HT-29 (cell line): Measurements from ENCODE around the gene SRD5A2. TPM values are rescaled to one million over a fixed set of nuclear protein-coding genes. Genes with fewer than 3 reads are reported as not detected.

Experiments
- DNase-seq: peaks from one replicate; pipeline ENCODE4 v3.0.0-alpha.2; 2015; ENCODE audit warnings: low spot score
- total RNA-seq: library from RNA; depleted of rRNA; stranded (reverse); fragments of >200 nt; shearing (Covaris generic); gene quantifications from 2 replicates; pipeline ENCODE4 v1.2.3, GENCODE V29; 2014

SRD5A2 gene
- total RNA-seq, 1 experiment from 2014 or later, result not detected

DNA sequence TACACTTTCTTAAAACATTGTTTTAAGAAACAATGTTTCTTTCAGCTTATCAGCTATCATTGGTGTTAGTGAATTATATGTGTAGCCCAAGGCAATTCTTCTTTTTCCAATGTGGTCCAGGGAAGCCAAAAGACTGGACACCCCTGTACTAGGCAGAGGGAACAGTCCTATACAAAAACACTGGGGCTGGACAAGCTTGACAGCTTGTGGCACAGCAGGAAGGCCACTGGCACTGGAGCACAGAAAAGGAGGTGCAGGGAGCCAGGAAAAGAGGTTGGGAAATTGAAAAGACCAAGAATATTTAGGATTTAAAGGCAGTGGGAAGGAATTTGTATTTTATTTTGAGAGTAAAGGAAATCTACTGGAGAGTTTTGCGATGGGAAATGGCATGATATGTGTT, 47.7 kb downstream of the SRD5A2 start:
- no peak for DNase-seq

DNA sequence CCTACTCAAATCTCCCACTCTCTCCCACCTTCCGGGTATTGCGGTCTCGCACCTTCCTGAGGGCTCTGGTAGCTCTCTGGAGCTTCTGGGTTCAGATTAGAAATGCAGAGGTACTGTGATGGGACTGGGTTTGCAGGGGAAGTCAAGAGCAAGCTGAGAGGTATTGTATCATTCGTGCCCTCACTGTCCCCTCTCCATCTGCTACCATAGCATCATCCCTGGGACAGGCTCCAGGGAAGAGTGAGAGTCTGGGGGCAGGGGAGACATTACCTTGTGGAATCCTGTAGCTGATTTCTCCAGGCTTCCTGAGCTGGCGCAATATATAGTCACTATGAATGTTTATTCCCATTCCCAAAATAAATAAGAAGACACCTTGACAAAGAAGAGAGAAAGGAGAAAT, 49.6 kb downstream of the SRD5A2 start:
- no peak for DNase-seq

DNA sequence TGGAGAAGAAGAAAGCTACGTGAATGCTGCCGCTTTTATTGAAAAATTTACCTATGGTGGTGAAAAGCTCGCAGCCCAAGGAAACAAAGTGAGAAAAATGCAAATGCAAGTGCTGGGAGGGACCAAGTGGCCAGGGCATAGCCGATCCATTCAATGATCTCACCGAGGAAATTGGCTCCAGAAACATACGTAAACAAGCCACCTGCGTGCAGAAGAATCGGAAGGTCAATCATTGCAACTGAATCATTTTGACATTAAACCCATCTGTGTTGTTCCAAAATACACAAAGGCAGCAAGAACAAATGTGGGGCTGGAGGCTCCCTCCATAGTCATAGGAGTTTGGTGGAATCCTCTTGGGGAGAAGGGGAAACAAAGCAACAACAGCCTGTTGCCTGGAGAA, 51.5 kb downstream of the SRD5A2 start:
- no peak for DNase-seq

- DNase-seq, result no peak
Observed at GRCh38 chr2:31528823-31529222, 51.9 kb downstream of the SRD5A2 start.

DNA sequence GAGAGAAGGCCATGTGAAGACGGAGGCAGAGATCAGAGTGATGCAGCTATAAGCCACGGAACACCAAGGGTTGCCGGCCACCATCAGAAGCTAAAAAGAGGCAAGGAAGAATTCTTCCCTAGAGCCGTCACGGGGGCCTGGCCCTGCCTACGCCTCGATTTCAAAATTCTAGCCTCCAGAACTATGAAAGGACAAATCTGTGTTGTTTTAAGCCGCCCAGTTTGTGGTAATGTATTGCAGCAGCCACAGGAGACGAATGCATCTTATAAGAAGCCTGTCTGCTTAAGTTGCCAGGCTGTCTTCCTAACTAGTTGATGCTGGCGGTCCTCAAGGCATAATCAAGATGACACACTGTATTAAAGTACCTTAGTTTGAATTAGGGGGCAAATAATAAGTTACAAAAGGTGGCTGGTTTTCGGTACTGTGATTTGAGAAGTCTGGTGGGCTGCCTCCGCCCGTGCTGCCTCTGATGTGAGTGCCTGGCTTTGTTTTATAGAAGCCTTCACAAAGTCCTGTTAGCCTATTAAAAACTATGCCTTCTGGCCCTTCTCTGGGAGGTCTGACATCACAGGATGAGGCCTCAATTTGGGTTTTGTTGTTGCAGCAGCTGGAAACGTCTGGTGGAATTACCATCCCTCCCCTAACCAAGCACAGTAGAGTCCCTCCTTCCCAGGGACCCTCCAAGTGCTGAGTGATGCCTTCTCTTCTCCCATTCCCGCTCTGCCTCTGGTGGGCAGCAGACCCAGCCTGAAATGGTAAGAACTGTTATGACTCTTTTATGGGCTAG, 53.6 kb downstream of the SRD5A2 start:
- DNase-seq, result no peak

DNA sequence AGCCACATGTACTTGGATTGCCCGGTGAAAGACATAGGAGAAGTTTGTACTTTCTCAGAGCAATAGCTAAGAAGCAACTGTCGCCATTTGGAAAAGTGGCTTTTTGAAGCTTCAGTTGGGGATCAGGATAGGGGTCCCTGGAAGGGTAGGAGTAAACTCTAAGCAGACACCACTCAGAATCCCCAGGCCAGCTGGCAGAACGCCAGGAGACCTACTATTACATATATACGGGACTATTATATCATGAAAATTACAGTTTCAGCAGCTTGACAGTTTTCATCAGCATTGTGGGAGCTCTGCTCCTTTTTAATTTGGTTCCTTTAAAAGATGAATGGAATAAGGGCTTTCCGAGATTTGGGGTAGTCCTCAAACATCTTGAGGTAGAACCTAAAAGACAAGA, 54.9 kb downstream of the SRD5A2 start:
- no peak for DNase-seq

- no peak for DNase-seq
Observed at GRCh38 chr2:31524592-31524991, 56.1 kb downstream of the SRD5A2 start.

DNA sequence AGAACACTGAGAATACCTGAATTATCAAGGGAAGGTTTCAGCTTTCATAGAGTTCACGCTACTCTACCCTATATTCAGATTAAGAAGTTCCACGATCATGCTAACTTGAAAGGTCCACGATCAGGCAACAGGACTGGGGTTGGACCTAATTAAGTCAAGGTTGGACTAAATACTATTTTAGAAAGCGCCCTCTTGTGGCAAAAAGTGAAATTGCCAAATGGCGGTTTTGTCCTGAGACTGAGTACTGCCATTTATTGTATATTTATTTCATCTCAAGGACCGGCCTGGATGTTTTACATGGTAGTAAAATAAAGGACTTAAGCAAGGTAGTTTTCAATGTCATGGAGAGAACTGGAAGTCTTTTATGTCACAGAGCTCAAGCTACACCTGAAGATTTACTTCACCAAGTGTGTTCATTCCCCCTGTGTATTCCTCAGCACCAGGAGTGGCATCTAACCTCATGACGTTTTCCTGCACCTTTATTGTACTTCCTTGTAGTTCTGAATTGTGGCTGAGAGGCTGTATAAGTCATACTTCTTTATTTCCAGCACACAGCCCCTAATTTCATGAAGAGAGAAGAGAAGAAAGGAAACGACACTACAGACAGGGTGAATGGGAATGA, 56.8 kb downstream of the SRD5A2 start:
- peak; percentile 94 for DNase-seq

GRCh38 chr2:31522786-31523185, 58.0 kb downstream of the SRD5A2 start:
- DNase-seq, result no peak

DNA sequence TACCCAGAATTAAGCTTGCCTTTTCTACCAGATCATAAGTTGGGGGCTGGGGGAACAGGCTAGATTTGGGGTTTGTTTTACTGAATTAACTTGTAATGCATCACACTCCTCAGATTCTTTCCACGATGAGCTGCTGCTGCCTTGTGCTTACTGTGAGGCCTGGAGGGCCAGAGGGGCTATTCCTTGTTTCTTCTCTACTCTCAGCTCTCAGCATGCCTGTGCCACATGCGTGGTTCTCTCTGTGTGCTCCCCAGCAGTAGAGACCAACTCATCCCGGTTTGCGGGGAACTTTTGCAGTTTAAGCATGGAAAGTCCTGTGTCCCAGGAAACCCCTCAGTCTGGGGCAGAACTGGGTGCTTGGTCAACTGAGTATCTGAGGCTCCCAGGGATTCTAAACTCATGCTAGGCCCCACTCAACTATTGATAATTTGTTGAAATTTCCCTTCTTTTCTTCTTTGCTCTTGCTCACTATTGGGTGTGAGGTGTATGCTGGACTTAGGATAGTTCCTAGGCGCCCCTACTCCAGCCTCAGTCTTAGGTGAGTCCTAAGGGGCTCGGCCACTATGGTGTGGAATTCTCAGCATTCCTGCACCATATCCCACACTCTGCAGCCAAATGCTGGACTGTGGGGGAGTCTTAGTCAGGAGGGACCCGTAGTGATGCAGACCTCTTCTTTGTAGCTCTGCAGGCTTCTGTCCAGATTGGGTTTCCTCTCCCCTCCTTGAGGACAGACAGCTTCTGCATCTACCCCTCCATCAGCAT, 63.1 kb downstream of the SRD5A2 start:
- DNase-seq, result no peak

- DNase-seq, result no peak
Observed at GRCh38 chr2:31515586-31515985, 65.2 kb downstream of the SRD5A2 start.

- DNase-seq, result no peak
Observed at GRCh38 chr2:31513553-31513952, 67.2 kb downstream of the SRD5A2 start.

GRCh38 chr2:31511376-31511775, 69.4 kb downstream of the SRD5A2 start:
- no peak for DNase-seq

GRCh38 chr2:31505111-31505510, 75.6 kb downstream of the SRD5A2 start:
- no peak for DNase-seq

DNA sequence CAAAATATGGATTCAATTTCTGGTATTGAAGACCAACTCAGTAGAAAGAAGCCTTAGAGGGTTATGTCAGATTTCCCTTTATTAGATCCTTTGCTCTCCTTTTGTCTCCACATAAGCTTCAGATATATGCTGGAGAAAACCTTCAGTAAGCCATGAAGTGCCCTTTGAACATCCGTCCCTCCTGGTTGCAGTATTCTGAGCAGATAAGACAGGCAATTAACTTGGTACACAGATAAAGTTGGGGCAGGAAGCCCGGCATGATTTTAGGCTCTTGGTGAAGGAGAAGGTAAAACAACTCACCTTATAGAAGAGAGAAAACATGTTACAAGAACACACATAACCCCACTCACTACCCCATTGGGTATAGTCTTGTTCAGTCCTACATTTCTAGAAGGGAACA, 76.4 kb downstream of the SRD5A2 start:
- DNase-seq, result no peak

DNA sequence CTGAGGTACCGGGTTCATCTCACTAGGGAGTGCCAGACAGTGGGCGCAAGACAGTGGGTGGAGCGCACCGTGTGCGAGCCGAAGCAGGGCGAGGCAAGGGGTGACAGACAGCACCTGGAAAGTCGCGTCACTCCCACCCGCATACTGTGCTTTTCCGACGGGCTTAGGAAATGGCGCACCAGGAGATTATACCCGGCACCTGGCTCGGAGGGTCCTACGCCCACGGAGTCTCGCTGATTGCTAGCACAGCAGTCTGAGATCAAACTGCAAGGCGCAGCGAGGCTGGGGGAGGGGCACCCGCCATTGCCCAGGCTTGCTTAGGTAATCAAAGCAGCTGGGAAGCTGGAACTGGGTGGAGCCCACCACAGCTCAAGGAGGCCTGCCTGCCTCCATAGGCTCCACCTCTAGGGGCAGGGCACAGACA, 84.3 kb downstream of the SRD5A2 start:
- DNase-seq, result peak; percentile 62

DNA sequence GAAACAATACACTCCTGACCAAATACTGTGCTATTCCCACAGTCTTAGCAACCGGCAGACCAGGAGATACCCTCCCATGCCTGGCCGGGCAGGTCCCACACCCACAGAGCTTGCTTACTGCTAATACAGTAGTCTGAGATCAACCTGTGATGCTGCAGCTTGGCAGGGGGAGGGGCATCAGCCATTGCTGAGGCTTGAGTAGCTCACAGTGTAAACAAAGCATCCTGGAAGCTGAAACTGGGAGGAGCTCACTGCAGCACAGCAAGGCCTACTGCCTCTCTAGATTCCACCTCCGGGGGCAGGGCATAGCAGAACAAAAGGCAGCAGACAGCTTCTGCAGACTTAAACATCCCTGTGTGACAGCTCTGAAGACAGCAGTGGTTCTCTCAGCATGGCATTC, 91.4 kb downstream of the SRD5A2 start:
- DNase-seq, result peak; percentile 72

- no peak for DNase-seq
Observed at GRCh38 chr2:31483246-31483645, 97.5 kb downstream of the SRD5A2 start.

GRCh38 chr2:31476511-31477180, 104.1 kb downstream of the SRD5A2 start:
- DNase-seq, result no peak

DNA sequence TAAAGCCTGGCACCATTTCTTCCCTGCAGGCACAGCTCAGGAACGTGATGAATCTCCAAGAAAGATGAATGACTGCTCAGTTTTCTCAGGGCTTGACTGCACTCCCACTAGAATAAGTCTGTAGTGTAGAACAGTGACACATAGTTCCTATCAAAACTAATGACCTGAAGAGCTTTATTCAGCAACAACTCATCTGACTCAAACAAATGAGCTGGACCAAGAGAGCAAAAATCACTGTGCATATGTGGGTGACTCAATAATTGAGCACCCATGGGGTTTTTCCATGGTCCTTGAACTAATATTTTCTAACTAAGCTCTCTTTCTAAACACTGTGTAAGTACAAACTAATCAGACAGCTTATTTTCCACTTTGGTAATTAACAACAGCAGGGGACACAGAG, 105.0 kb downstream of the SRD5A2 start:
- no peak for DNase-seq

DNA sequence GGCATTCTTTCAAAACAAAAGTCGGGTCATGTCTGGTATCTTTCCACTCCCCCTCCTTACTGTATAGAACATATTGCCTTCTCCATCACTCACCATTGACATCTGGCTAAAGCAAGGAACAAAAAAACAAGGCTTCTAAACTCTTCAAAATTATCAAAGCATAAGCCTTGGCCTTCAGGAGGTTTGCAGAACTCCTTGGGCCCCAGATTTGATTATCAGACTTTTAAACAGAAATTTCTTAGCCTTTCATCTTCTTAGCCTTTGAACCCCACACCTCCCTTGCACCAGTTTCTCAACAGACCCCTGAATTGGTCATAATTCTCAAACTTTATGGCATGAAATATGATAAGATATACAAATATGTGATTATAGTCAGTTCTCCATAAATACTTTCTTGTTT, 106.4 kb downstream of the SRD5A2 start:
- no peak for DNase-seq
